SU-DHL-6 (cell line): ENCODE measurements around the gene TCP11L1.

Experiments used
- EZH2phosphoT487 ChIP-seq: fragments of 200-600 bp; sonication (generic), shearing (Covaris generic); conservative IDR thresholded peaks from 2 replicates; pipeline ENCODE4 v1.6.1; 2018; ENCODE audit warnings: mild to moderate bottlenecking, antibody characterized with exemption, low read length, moderate library complexity, mixed read lengths
- TF ChIP-seq, protein P1 (sequence below): fragments of 200-600 bp; sonication (generic); IDR thresholded peaks from one replicate; pipeline ENCODE4 v1.5.1; 2017; ENCODE audit warnings: antibody characterized with exemption, mild to moderate bottlenecking, low read length, moderate library complexity; ENCODE audit not compliant: insufficient read depth, poor library complexity, severe bottlenecking

DNA sequence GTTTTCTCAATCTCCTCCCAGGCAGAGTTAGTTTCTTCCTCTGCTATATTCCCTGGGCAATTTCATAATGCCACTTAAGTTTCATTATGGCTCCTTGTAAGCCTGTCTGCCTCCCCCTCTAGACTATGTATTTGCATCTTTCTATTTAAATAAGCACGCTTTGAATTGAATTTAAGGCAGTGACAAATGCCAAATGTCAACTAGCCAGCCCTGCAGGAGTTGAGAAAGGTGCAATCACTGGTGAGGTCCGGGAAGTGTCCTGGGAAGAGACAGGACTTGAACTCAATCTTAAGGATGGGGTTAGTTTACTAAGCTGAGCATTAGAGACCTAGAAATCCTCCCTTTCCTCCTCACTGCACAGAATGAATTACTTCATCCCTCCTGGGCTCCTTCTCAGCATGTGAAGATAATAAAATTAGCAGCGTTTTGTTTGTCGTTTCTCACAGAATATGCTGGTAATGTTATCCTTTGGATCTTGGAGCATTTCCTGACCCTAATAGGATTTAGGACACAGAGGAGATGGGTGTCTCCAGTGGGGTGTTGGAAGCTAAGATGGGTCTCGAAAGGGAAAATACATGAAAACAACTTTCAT lies 1.6 kb downstream of the TCP11L1 start:
- TF ChIP-seq, protein P1, sequence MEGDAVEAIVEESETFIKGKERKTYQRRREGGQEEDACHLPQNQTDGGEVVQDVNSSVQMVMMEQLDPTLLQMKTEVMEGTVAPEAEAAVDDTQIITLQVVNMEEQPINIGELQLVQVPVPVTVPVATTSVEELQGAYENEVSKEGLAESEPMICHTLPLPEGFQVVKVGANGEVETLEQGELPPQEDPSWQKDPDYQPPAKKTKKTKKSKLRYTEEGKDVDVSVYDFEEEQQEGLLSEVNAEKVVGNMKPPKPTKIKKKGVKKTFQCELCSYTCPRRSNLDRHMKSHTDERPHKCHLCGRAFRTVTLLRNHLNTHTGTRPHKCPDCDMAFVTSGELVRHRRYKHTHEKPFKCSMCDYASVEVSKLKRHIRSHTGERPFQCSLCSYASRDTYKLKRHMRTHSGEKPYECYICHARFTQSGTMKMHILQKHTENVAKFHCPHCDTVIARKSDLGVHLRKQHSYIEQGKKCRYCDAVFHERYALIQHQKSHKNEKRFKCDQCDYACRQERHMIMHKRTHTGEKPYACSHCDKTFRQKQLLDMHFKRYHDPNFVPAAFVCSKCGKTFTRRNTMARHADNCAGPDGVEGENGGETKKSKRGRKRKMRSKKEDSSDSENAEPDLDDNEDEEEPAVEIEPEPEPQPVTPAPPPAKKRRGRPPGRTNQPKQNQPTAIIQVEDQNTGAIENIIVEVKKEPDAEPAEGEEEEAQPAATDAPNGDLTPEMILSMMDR: no peak
- TF ChIP-seq EZH2phosphoT487: no peak
